ENCODE results near the gene HMGXB4.
A peak's percentile ranks its signal among the peaks of the same experiment; 100 is the strongest.
"Not testable (repeated sequence)": the region's sequence is repeated elsewhere in the genome, so short reads cannot be mapped to it uniquely, and the experiment has no call there.

Gene HMGXB4, protein sequence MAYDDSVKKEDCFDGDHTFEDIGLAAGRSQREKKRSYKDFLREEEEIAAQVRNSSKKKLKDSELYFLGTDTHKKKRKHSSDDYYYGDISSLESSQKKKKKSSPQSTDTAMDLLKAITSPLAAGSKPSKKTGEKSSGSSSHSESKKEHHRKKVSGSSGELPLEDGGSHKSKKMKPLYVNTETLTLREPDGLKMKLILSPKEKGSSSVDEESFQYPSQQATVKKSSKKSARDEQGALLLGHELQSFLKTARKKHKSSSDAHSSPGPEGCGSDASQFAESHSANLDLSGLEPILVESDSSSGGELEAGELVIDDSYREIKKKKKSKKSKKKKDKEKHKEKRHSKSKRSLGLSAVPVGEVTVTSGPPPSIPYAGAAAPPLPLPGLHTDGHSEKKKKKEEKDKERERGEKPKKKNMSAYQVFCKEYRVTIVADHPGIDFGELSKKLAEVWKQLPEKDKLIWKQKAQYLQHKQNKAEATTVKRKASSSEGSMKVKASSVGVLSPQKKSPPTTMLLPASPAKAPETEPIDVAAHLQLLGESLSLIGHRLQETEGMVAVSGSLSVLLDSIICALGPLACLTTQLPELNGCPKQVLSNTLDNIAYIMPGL

GRCh38 chr22:35257321-35258190, at the start of gene HMGXB4:
Gene HMGXB4 (plus strand): TSS chr22:35257493. CDS start chr22:35262391, 4,898 bp downstream.
- DNase-seq: peak; percentile 83

GRCh38 chr22:35208003-35208402, 49.3 kb upstream of the HMGXB4 start:
- no peak for DNase-seq

GRCh38 chr22:35209203-35209602, 48.1 kb upstream of the HMGXB4 start:
- no peak for DNase-seq

GRCh38 chr22:35212009-35212408, 45.3 kb upstream of the HMGXB4 start:
- no peak for DNase-seq

GRCh38 chr22:35212996-35213395, 44.3 kb upstream of the HMGXB4 start:
- DNase-seq: no peak

DNA sequence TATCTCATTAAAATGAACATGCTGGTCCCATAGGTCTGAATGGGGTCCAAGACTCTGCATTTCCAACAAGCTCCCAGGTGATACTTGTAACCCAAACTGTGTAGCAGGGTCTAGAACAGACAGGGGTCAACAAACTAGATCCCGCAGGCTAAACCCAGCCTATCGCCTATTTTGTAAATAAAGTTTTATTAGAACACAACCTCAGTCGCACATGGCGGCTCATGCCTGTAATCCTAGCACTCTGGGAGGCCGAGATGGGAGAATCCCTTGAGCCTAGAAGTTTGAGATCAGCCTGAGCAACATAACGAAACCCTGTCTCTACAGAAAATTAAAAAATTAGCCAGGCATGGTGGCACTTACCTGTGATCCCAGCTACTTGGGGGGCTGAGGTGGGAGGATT, 42.3 kb upstream of the HMGXB4 start:
- DNase-seq: no peak

GRCh38 chr22:35215993-35216392, 41.3 kb upstream of the HMGXB4 start:
- no peak for DNase-seq

DNA sequence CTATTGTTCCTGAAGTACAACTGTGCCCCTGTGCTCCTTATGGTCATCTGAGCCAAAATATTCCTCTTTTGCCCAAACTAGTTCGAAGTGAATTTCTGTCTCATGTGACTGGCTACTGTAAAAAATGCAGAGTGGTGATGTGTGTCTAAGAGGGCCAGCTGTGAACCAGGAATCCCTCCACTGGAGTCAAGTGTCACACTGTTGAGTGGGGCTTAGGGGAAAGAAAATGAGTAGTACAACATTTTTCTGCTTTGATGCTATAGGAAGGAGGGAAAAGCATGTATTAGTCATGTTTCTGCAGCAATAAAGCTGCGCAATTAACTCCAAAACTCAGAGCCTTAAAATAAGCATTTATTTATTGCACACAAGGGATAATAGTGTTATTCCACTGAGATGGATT, 39.8 kb upstream of the HMGXB4 start:
- no peak for DNase-seq

DNA sequence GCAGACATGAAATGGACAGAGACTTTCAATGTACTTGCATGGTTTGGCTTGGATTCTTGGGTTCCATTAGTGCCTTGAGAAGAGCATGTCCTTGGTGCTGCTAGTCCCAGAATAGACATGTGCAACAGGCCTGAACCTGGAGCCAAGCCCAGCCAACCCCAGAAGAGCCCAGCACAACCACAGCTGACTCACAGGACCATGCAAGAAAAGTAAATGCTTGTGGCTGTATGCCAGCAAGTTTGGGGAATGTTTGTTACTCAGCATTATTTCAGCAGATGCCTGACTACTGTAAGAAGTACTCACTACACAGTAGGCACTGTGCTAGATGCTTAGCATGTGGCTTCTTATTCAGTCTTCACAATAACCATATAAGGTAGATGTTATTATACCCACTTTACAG, 39.2 kb upstream of the HMGXB4 start:
- no peak for DNase-seq

DNA sequence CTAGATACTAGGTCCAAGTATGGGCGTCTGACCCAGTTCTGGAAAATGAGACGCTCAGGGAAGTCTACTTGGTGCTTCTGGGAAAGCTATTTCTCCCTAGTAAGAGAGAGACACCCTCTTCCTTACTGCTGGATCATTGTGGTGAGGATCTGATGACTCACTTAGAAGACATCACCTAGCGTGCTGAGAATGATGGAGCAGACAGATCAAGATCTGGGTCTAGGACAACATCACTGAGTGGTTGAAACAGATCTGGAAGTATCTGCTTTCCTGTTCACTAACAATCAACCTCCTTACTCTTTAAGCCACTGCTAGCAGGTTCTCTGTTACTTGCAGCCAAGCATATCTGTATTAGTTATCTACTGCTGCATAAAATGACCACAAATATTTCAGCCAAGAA, 38.3 kb upstream of the HMGXB4 start:
- no peak for DNase-seq

GRCh38 chr22:35220221-35220620, 37.1 kb upstream of the HMGXB4 start:
- DNase-seq: no peak

- DNase-seq: no peak
Observed at GRCh38 chr22:35225010-35225409, 32.3 kb upstream of the HMGXB4 start.

GRCh38 chr22:35226958-35227647, 30.2 kb upstream of the HMGXB4 start:
- DNase-seq: no peak

- no peak for DNase-seq
Observed at GRCh38 chr22:35229865-35230264, 27.4 kb upstream of the HMGXB4 start.

- DNase-seq: no peak
Observed at GRCh38 chr22:35230417-35230816, 26.9 kb upstream of the HMGXB4 start.

- no peak for DNase-seq
Observed at GRCh38 chr22:35230839-35231584, 26.3 kb upstream of the HMGXB4 start.

DNA sequence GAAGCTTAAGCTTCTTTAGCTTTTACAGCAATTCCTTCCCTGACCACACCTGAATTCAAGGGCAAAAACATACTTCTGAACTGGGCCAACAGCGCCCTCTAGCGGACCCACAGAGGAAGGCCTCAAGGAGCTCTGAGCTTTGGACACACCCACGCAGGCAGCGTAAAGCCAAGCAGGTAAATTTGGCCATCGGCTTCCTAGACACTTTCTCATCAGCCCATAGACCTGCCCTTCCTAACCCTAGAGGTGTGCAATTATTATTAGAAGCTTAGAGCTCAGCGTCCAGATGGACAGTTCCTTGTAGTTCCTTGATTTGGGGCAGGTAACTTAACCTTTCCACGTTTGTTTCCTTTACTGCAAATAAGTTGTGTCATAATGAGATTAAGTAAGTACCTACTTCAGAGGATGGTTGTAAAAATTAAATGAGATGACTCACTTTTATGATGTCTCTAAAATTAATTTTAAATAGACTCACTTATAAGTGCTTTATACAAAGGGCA, 25.7 kb upstream of the HMGXB4 start:
- DNase-seq: peak; percentile 69

DNA sequence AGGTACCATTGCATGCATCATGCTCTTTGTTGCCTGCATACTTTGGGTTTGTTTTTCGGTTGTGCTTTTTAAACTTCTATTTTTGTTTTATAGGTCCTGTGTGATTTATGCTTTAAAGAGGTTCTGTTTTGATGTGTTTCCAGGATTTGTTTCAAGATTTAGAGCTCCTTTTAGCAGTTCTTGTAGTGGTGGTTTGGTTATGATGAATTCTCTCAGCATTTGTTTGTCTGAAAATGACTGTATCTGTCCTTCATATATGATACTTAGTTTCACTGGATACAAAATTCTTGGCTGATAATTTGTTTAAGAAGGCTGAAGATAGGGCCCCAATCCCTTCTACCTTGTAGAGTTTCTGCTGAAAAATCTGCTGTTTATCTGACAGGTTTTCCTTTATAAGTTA, 18.5 kb upstream of the HMGXB4 start:
- DNase-seq: not testable (repeated sequence)

DNA sequence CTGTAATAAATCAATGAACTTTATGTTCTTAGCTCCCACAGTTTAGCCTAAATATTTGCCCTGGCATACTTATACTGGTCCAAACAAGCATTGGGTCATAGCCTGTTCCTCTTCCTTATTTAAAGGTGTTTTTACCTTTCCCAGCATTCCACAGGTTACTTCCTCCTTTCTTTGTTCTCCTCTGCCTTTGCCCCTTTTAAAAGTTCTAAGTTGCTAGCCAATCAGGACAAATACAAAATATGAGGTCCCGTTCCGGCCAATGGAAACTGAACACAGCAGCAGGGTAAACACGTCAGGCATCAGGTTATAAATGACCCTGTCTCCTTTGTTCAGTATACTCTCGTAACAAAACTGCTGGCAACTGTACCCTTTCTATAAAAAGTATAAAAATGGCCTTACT, 12.8 kb upstream of the HMGXB4 start:
- DNase-seq: not testable (repeated sequence)

DNA sequence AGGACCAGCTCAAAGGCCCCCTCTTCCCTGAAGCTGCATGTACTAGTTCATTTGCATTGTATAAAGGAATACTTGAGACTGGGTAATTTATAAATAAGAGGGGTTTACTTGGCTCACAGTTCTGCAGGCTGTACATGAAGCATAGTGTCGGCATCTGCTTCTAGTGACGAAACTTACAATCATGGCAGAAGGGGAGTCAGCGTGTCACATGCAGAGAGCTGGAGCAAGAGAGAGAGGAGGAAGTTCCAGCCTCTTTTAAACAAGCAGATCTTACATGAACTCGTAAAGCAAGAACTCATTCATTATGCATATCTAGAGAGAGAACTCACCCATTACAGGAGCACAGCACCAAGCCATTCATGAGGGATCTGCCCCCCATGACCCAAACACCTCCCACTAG, 7.1 kb upstream of the HMGXB4 start:
- no peak for DNase-seq

GRCh38 chr22:35253946-35254345, 3.3 kb upstream of the HMGXB4 start:
- DNase-seq: no peak

GRCh38 chr22:35257002-35257320, 332 bp upstream of the HMGXB4 start:
- no peak for DNase-seq
